Breast epithelium (tissue), 3 donors: ENCODE results near the gene HPCAL4.

Experiments
- POLR2AphosphoS5 ChIP-seq, 3 donors: sonication (generic); formaldehyde crosslinking; IDR thresholded peaks; one replicate each; pipeline ENCODE4 v1.6.1; 2017; ENCODE audit warnings: antibody characterized with exemption in 3 of 3
- TF ChIP-seq, protein P1 (sequence below), 3 donors: fragments of 450-650 bp; IDR thresholded peaks; one replicate each; pipeline ENCODE4 v1.5.1; 2016 to 2017; ENCODE audit warnings: antibody characterized with exemption in 3 of 3, mild to moderate bottlenecking in 3 of 3, moderate library complexity in 3 of 3

DNA sequence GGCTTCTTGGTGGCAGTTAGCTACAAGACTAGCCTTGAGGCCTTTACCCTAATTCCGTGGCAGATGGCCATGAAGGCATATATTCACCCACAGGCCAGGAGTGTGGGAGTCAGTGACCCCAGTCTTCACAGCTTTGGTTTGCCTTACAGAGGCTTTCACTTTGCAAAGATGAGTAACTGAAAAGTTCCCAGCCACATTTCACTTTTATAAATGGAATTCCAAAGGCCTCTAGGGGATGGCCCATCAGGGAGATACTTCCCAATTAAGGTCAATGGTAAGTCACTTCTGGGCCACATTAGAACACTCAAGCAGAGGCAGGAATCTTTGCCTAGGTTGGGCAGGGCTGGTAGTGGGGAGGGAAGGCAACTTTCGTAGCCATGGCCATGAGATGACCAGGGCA lies 38.7 kb downstream of the HPCAL4 start:
- TF ChIP-seq, protein P1, sequence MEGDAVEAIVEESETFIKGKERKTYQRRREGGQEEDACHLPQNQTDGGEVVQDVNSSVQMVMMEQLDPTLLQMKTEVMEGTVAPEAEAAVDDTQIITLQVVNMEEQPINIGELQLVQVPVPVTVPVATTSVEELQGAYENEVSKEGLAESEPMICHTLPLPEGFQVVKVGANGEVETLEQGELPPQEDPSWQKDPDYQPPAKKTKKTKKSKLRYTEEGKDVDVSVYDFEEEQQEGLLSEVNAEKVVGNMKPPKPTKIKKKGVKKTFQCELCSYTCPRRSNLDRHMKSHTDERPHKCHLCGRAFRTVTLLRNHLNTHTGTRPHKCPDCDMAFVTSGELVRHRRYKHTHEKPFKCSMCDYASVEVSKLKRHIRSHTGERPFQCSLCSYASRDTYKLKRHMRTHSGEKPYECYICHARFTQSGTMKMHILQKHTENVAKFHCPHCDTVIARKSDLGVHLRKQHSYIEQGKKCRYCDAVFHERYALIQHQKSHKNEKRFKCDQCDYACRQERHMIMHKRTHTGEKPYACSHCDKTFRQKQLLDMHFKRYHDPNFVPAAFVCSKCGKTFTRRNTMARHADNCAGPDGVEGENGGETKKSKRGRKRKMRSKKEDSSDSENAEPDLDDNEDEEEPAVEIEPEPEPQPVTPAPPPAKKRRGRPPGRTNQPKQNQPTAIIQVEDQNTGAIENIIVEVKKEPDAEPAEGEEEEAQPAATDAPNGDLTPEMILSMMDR (IDR thresholded peaks at IDR 0.05) = no peak
- no peak for TF ChIP-seq POLR2AphosphoS5 (IDR thresholded peaks at IDR 0.05)
